HCT116 (cell line): ENCODE measurements around the gene CDH11. TPM values are rescaled to one million over a fixed set of nuclear protein-coding genes. Genes with fewer than 3 reads are reported as not detected.

ENCODE experiments used
- ATAC-seq: fragments of 200-7000 bp; cut with Tn5 transposase; 2 replicates; pipeline ENCODE4 v1.9.1; 2020; ENCODE audit warnings: mild to moderate bottlenecking, moderate library complexity
- BruUV-seq: library from RNA; stranded (reverse); fragments of 400-500 nt; replicated peaks from 2 replicates; lab custom pipeline; 2021; lab: Mats Ljungman, UMichigan
- CTCF ChIA-PET: fragments of 300-600 bp; sonication (Branson Sonifier 250); formaldehyde crosslinking; loops from one replicate; lab custom pipeline; 2021; ENCODE audit warnings: antibody characterized with exemption; lab: Charles Lee
- POLR2A ChIA-PET: fragments of 300-600, 350-600 bp; sonication (Branson Sonifier 250); formaldehyde crosslinking; loops from one replicate; lab custom pipeline; 2021; ENCODE audit warnings: antibody characterized with exemption; lab: Charles Lee
- RAD21 ChIA-PET, 2 experiments: fragments of 300-600 bp; sonication (Branson Sonifier 250); formaldehyde crosslinking; loops; one replicate each; lab custom pipeline; 2023; ENCODE audit warnings: low total read pairs in 2 of 2; ENCODE audit not compliant: uncharacterized antibody in 2 of 2, unreplicated experiment in 2 of 2, low non-redundant PET in 1 of 2; lab: Charles Lee
- DNase-seq: peaks from one replicate; pipeline ENCODE4 v3.0.0-alpha.2; 2010; ENCODE audit warnings: low read depth, low spot score
- H2AFZ ChIP-seq: fragments of 200-600 bp; shearing (Covaris generic), sonication (generic); 2 replicates; pipeline ENCODE4 v1.6.1; 2017; ENCODE audit warnings: low read depth, mixed run types, mixed read lengths, antibody characterized with exemption, low read length; ENCODE audit not compliant: poor library complexity, severe bottlenecking
- H3K27ac ChIP-seq: 2 replicates; pipeline ENCODE4 v1.5.1; 2012; ENCODE audit warnings: low read depth, low read length
- H3K27me3 ChIP-seq: fragments of 200-600 bp; sonication (generic); 2 replicates; pipeline ENCODE4 v1.6.1; 2016; ENCODE audit warnings: mixed run types, low read length, mixed read lengths; ENCODE audit not compliant: insufficient read depth
- H3K36me3 ChIP-seq, 2 experiments: fragments of 200-500 bp in 1 of 2; fragments of 200-600 bp in 1 of 2; sonication (Bioruptor generic) in 1 of 2; sonication (generic) in 1 of 2; 2 replicates each; pipeline versions ENCODE4 v1.5.1 to v1.6.1; 2014 to 2016; ENCODE audit warnings: low read length in 2 of 2, inconsistent platforms in 1 of 2, mixed read lengths in 1 of 2, mixed run types in 1 of 2; ENCODE audit not compliant: insufficient read depth in 2 of 2, control insufficient read depth in 1 of 2
- H3K4me1 ChIP-seq, 2 experiments: fragments of 200-600 bp in 1 of 2; sonication (generic) in 1 of 2; 2 replicates each; pipeline versions ENCODE4 v1.5.1 to v1.6.1; 2012 to 2017; ENCODE audit warnings: low read length in 2 of 2, inconsistent platforms in 1 of 2, mild to moderate bottlenecking in 1 of 2, mixed read lengths in 1 of 2, mixed run types in 1 of 2, moderate library complexity in 1 of 2; ENCODE audit not compliant: insufficient read depth in 2 of 2, control insufficient read depth in 1 of 2
- H3K4me2 ChIP-seq: fragments of 200-600 bp; sonication (generic); 2 replicates; pipeline ENCODE4 v1.6.1; 2017; ENCODE audit warnings: mixed run types, low read length, mixed read lengths
- H3K4me3 ChIP-seq, 2 experiments: fragments of 200-600 bp in 1 of 2; sonication (generic) in 1 of 2; replicated peaks in 1 of 2; 2 replicates each; pipeline ENCODE4 v1.5.1; 2011 to 2016; ENCODE audit warnings: low read length in 2 of 2, control low read depth in 1 of 2, low read depth in 1 of 2, mild to moderate bottlenecking in 1 of 2, mixed read lengths in 1 of 2, mixed run types in 1 of 2
- H3K79me2 ChIP-seq: fragments of 200-600 bp; sonication (generic); 2 replicates; pipeline ENCODE4 v1.6.1; 2017; ENCODE audit warnings: mild to moderate bottlenecking, mixed run types, low read length, moderate library complexity, mixed read lengths; ENCODE audit not compliant: insufficient read depth
- H3K9ac ChIP-seq: fragments of 200-600 bp; sonication (generic); 2 replicates; pipeline ENCODE4 v1.6.1; 2016; ENCODE audit warnings: low read length, mixed read lengths
- H3K9me2 ChIP-seq: fragments of 200-600 bp; sonication (generic), shearing (Covaris generic); 2 replicates; pipeline ENCODE4 v1.6.1; 2017; ENCODE audit warnings: mixed run types, mild to moderate bottlenecking, moderate library complexity; ENCODE audit not compliant: insufficient read depth
- H3K9me3 ChIP-seq, 2 experiments: fragments of 200-500 bp in 1 of 2; fragments of 200-600 bp in 1 of 2; sonication (Bioruptor generic) in 1 of 2; sonication (generic) in 1 of 2; 2 replicates each; pipeline ENCODE4 v1.6.1; 2014 to 2017; ENCODE audit warnings: low read length in 2 of 2, mixed read lengths in 2 of 2, inconsistent platforms in 1 of 2, low read depth in 1 of 2, mild to moderate bottlenecking in 1 of 2, mixed run types in 1 of 2, moderate library complexity in 1 of 2; ENCODE audit not compliant: control insufficient read depth in 1 of 2, insufficient read depth in 1 of 2
- H4K20me1 ChIP-seq: fragments of 200-600 bp; sonication (generic), shearing (Covaris generic); 2 replicates; pipeline ENCODE4 v1.6.1; 2017; ENCODE audit warnings: mixed run types, mild to moderate bottlenecking, moderate library complexity; ENCODE audit not compliant: insufficient read depth
- ATF3 ChIP-seq: IDR thresholded peaks from 2 replicates; pipeline ENCODE4 v1.6.1; 2012
- EGR1 ChIP-seq: IDR thresholded peaks from 2 replicates; pipeline ENCODE4 v1.6.1; 2012; ENCODE audit warnings: low read depth
- ELF1 ChIP-seq: IDR thresholded peaks from 2 replicates; pipeline ENCODE4 v1.6.1; 2012; ENCODE audit warnings: low read depth, borderline replicate concordance
- FOSL1 ChIP-seq: IDR thresholded peaks from 2 replicates; pipeline ENCODE4 v1.6.1; 2012; ENCODE audit warnings: low read depth
- JUND ChIP-seq: IDR thresholded peaks from 2 replicates; pipeline ENCODE4 v1.6.1; 2012
- MAX ChIP-seq: IDR thresholded peaks from 2 replicates; pipeline ENCODE4 v1.6.1; 2012
- SP1 ChIP-seq: IDR thresholded peaks from 2 replicates; pipeline ENCODE4 v1.6.1; 2012; ENCODE audit warnings: low read depth
- SRF ChIP-seq: IDR thresholded peaks from 2 replicates; pipeline ENCODE4 v1.6.1; 2012; ENCODE audit warnings: low read depth
- TCF7L2 ChIP-seq: IDR thresholded peaks from 2 replicates; pipeline ENCODE4 v1.7.0; 2011; ENCODE audit warnings: borderline replicate concordance, inconsistent platforms; ENCODE audit not compliant: insufficient read depth, insufficient read length; ENCODE audit errors: extremely low read depth
- YY1 ChIP-seq: IDR thresholded peaks from 2 replicates; pipeline ENCODE4 v1.6.1; 2011; ENCODE audit warnings: low read length, low read depth, moderate library complexity, mild to moderate bottlenecking; ENCODE audit not compliant: insufficient replicate concordance; ENCODE audit errors: extremely low read depth
- ZNF274 ChIP-seq: fragments of 200-500 bp; sonication (Bioruptor generic); IDR thresholded peaks from 2 replicates; pipeline ENCODE4 v1.6.1; 2014; ENCODE audit warnings: mild to moderate bottlenecking, low read depth, low read length, inconsistent platforms
- intact Hi-C: fragments of 100-400 bp; cut with micrococcal nuclease; formaldehyde crosslinking; loops from 2 replicates; pipeline ENCODE4 v1.10.0; 2022
- total RNA-seq: library from RNA; stranded (reverse); gene quantifications from one replicate; pipeline ENCODE4 v1.2.1, GENCODE V29; 2021; ENCODE audit not compliant: unreplicated experiment
- TF ChIP-seq, protein P1 (sequence below), 3 experiments: fragments of 200-600 bp in 1 of 3; sonication (generic) in 1 of 3; IDR thresholded peaks in 2 of 3; conservative IDR thresholded peaks in 1 of 3; 2 replicates each; pipeline ENCODE4 v1.5.1; 2012 to 2017; ENCODE audit warnings: low read depth in 2 of 3, low read length in 2 of 3, antibody characterized with exemption in 1 of 3, borderline replicate concordance in 1 of 3, control low read depth in 1 of 3, mild to moderate bottlenecking in 1 of 3, mixed read lengths in 1 of 3, mixed run types in 1 of 3, moderate library complexity in 1 of 3; ENCODE audit not compliant: insufficient read depth in 1 of 3
- TF ChIP-seq, protein P2 (sequence below): IDR thresholded peaks from 2 replicates; pipeline ENCODE4 v1.6.1; 2012; ENCODE audit warnings: low read depth

CDH11 gene
- total RNA-seq, 1 experiment from 2014 or later, result 0.52 TPM

DNA sequence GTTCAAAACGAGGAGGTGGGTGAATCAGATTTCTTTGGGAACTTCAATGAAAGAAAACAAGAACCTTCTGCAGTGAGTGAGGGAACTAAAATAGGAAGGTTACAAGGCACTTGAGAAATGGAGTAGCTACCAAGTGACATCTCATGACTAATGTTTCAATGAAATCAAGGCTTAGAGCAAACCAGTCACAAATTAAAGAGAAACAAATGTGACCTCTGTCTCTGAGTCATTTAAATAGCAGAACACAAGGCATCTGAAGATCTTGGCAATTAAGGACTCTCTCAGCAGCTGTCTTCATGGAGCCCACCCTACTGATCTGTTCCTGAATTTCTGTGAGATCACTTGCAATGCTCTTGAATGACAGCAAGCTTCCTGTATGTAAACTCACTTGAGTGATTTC is 109.5 kb downstream of the CDH11 start:
- no peak overlapping the region for H3K9ac ChIP-seq
- H3K27ac ChIP-seq, result no peak overlapping the region
- CTCF ChIA-PET, result no interaction called here
- RAD21 ChIA-PET, result no interaction called here
- POLR2A ChIA-PET, result no interaction called here
- H3K79me2 ChIP-seq, result no peaks in the 10 kb centered on the region
- H3K4me1 ChIP-seq, result no peaks in the 10 kb centered on the region
- H4K20me1 ChIP-seq, result no peaks in the 10 kb centered on the region
- no peaks in the 10 kb centered on the region for H3K27me3 ChIP-seq
- no TSS peak for BruUV-seq
- ATAC-seq (no peak), DNase-seq (no peak)
- no peak overlapping the region for H3K4me2 ChIP-seq
- peaks cover 3 to 20% of the 10 kb centered on the region in 2 experiments; a peak in 2 of 4 replicates for H3K9me3 ChIP-seq
- no peak overlapping the region for H3K4me3 ChIP-seq
- TF ChIP-seq MAX (no peak), EGR1 (no peak), JUND (no peak), YY1 (no peak), TCF7L2 (no peak), FOSL1 (no peak), ZNF274 (no peak), ELF1 (no peak), SRF (no peak), ATF3 (no peak), SP1 (no peak)
- TF ChIP-seq, protein P1, sequence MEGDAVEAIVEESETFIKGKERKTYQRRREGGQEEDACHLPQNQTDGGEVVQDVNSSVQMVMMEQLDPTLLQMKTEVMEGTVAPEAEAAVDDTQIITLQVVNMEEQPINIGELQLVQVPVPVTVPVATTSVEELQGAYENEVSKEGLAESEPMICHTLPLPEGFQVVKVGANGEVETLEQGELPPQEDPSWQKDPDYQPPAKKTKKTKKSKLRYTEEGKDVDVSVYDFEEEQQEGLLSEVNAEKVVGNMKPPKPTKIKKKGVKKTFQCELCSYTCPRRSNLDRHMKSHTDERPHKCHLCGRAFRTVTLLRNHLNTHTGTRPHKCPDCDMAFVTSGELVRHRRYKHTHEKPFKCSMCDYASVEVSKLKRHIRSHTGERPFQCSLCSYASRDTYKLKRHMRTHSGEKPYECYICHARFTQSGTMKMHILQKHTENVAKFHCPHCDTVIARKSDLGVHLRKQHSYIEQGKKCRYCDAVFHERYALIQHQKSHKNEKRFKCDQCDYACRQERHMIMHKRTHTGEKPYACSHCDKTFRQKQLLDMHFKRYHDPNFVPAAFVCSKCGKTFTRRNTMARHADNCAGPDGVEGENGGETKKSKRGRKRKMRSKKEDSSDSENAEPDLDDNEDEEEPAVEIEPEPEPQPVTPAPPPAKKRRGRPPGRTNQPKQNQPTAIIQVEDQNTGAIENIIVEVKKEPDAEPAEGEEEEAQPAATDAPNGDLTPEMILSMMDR (IDR thresholded peaks at IDR 0.05 in 2 of 3, conservative IDR thresholded peaks at IDR 0.05 in 1 of 3; ENCODE audit: borderline replicate concordance in 1 of 3, insufficient read depth in 1 of 3, low read depth in 2 of 3, low read length in 2 of 3), result no peak
- TF ChIP-seq, protein P2, sequence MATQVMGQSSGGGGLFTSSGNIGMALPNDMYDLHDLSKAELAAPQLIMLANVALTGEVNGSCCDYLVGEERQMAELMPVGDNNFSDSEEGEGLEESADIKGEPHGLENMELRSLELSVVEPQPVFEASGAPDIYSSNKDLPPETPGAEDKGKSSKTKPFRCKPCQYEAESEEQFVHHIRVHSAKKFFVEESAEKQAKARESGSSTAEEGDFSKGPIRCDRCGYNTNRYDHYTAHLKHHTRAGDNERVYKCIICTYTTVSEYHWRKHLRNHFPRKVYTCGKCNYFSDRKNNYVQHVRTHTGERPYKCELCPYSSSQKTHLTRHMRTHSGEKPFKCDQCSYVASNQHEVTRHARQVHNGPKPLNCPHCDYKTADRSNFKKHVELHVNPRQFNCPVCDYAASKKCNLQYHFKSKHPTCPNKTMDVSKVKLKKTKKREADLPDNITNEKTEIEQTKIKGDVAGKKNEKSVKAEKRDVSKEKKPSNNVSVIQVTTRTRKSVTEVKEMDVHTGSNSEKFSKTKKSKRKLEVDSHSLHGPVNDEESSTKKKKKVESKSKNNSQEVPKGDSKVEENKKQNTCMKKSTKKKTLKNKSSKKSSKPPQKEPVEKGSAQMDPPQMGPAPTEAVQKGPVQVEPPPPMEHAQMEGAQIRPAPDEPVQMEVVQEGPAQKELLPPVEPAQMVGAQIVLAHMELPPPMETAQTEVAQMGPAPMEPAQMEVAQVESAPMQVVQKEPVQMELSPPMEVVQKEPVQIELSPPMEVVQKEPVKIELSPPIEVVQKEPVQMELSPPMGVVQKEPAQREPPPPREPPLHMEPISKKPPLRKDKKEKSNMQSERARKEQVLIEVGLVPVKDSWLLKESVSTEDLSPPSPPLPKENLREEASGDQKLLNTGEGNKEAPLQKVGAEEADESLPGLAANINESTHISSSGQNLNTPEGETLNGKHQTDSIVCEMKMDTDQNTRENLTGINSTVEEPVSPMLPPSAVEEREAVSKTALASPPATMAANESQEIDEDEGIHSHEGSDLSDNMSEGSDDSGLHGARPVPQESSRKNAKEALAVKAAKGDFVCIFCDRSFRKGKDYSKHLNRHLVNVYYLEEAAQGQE, result no peak
- no peak overlapping the region for H2AFZ ChIP-seq
- H3K9me2 ChIP-seq, result no peaks in the 10 kb centered on the region
- H3K36me3 ChIP-seq, result no peaks in the 10 kb centered on the region
- intact Hi-C loops, result no loop called here
